Natural killer cell (primary cell): Measurements from ENCODE around the gene PRM3. TPM values are rescaled to one million over a fixed set of nuclear protein-coding genes. Genes with fewer than 3 reads are reported as not detected.

Experiments
- ATAC-seq, 3 donors: fragments of 150-1000 bp in 2 of 3; fragments of 200-7000 bp in 1 of 3; cut with Tn5 transposase; 1 replicate in 1 of 3; 2 replicates in 2 of 3; pipeline ENCODE4 v1.10.0; 2021; ENCODE audit warnings: mild to moderate bottlenecking in 2 of 3, moderate library complexity in 2 of 3
- DNase-seq, 2 donors: peaks; one replicate each; pipeline versions ENCODE4 v3.0.0 to v3.0.0-alpha.2; 2013 to 2021; ENCODE audit warnings: mixed read lengths in 1 of 2
- H3K27ac ChIP-seq: one replicate; pipeline ENCODE4 v1.5.1; 2013; ENCODE audit warnings: mild to moderate bottlenecking, low read length
- H3K27me3 ChIP-seq: one replicate; pipeline ENCODE4 v1.6.1; 2013; ENCODE audit warnings: low read length; ENCODE audit not compliant: control insufficient read depth, insufficient read depth
- H3K36me3 ChIP-seq: one replicate; pipeline ENCODE4 v1.6.1; 2013; ENCODE audit warnings: low read length; ENCODE audit not compliant: control insufficient read depth, insufficient read depth
- H3K4me1 ChIP-seq: one replicate; pipeline ENCODE4 v1.6.1; 2013; ENCODE audit warnings: low read length; ENCODE audit not compliant: control insufficient read depth, insufficient read depth
- H3K4me3 ChIP-seq: one replicate; pipeline ENCODE4 v1.5.1; 2013; ENCODE audit warnings: low read length
- H3K9me3 ChIP-seq: one replicate; pipeline ENCODE4 v1.6.1; 2013; ENCODE audit warnings: low read length; ENCODE audit not compliant: control insufficient read depth, insufficient read depth
- H3K27ac Mint-ChIP-seq, 2 donors: one replicate each; pipeline ENCODE4 v1.8.0; 2022; ENCODE audit warnings: mild to moderate bottlenecking in 2 of 2, mixed read lengths in 2 of 2, moderate library complexity in 1 of 2
- H3K27me3 Mint-ChIP-seq, 2 donors: one replicate each; pipeline ENCODE4 v1.8.0; 2022; ENCODE audit warnings: low read depth in 2 of 2, mixed read lengths in 2 of 2
- H3K36me3 Mint-ChIP-seq: one replicate; pipeline ENCODE4 v1.8.0; 2022; ENCODE audit warnings: mixed read lengths
- H3K4me1 Mint-ChIP-seq, 2 donors: one replicate each; pipeline ENCODE4 v1.8.0; 2022; ENCODE audit warnings: mixed read lengths in 2 of 2
- H3K4me3 Mint-ChIP-seq: one replicate; pipeline ENCODE4 v1.8.0; 2022; ENCODE audit warnings: mild to moderate bottlenecking, moderate library complexity, mixed read lengths
- H3K9me3 Mint-ChIP-seq, 2 donors: one replicate each; pipeline ENCODE4 v1.8.0; 2022; ENCODE audit warnings: mixed read lengths in 2 of 2
- CTCF ChIP-seq: fragments of 200-600 bp; IDR thresholded peaks from one replicate; pipeline ENCODE4 v1.8.0; 2022; ENCODE audit warnings: antibody characterized with exemption
- WGBS: methylation state at CpG from one replicate; pipeline ENCODE4 v1.1.7; 2013; ENCODE audit warnings: missing lambda C conversion rate; ENCODE audit not compliant: insufficient coverage; 5-methylcytosine and 5-hydroxymethylcytosine counted together
- intact Hi-C: fragments of 100-400 bp; cut with micrococcal nuclease; formaldehyde crosslinking; loops from one replicate; pipeline ENCODE4 v1.14.2; 2022
- total RNA-seq, 4 donors: library from RNA; stranded (reverse); fragments of 120-200 nt in 1 of 4; gene quantifications; one replicate each; pipeline versions ENCODE4 v1.2.3 to v1.2.4, GENCODE V29; 2013 to 2022

PRM3 gene
- total RNA-seq, 3 donors from 2014 or later (not counting 1 experiment from before 2014, with no cell fraction given) = not detected

GRCh38 chr16:11225677-11226549, 47.5 kb downstream of the PRM3 start:
- no peaks in the 10 kb centered on the region for H3K27me3 Mint-ChIP-seq
- no peak for TF ChIP-seq CTCF
- intact Hi-C loops = loop anchor here (1.0 to 5.0 kb wide), 3 partner anchors 7 to 126 kb away; no protein-coding TSS in a partner anchor
- no peak for DNase-seq
- H3K27ac Mint-ChIP-seq = peak overlapping the region; percentile 91
- Histone ChIP-seq H3K36me3 (no peaks in the 10 kb centered on the region), H3K4me3 (peak overlapping the region; percentile 19), H3K9me3 (no peaks in the 10 kb centered on the region), H3K4me1 (peaks cover 34% of the 10 kb centered on the region), H3K27me3 (no peaks in the 10 kb centered on the region), H3K27ac (peak overlapping the region; percentile 87)
- H3K4me3 Mint-ChIP-seq = peak overlapping the region; percentile 83
- 52% methylated on average over 15 of the region's 18 CpGs for WGBS
- H3K9me3 Mint-ChIP-seq = no peaks in the 10 kb centered on the region
- ATAC-seq = no peak
- no peaks in the 10 kb centered on the region for H3K36me3 Mint-ChIP-seq
- peaks cover 20 to 33% of the 10 kb centered on the region in 2 donors for H3K4me1 Mint-ChIP-seq

DNA sequence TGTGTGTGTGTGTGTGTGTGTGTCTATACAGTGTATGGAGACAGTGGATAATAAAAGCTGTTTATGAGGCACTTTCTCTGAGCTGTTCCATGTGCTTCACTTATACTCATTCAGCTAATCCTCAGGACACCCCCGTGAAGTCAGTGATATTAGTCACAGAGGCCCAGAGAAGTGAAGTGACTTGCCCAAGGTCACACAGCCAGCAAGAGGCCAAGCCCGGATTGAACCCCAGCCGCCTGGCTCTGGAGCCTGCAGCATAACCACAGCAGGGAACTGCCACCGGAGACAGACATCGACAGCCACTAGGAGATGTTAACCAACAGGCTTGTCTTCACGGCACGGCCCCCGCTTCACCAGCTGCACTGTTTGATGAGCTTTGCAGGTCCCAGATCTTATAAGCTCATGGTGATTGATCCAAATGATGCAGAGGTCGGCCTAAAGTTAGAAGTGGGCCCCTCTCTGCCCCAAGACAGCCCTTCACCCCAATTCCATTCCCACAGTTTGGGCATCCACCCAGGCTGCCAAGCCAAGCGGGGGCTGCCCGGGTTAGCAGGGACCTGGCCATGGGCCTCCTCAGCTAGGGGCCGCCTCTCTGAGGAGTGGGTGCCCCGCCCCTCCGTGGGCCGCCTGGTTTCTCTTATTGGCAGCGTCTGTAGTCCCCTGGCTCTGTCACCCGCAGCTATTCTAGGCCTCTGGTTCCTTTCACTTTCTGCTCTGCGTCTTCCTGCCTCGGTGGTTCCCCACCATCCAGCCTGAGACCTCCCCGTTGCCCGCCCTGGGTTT, 48.3 kb downstream of the PRM3 start:
- ATAC-seq (peak; percentile 83 to 92 (median 89)), DNase-seq (peak; percentile 73 to 91)
- peak overlapping the region; percentile 83 for H3K4me3 Mint-ChIP-seq
- H3K36me3 ChIP-seq = no peaks in the 10 kb centered on the region
- H3K4me3 ChIP-seq = peak overlapping the region; percentile 19
- no peaks in the 10 kb centered on the region for H3K9me3 ChIP-seq
- 4% methylated on average over 21 of the region's 21 CpGs for WGBS
- TF ChIP-seq CTCF = no peak
- H3K4me1 Mint-ChIP-seq = peaks cover 19 to 35% of the 10 kb centered on the region in 2 donors
- peak overlapping the region; percentile 91 for H3K27ac Mint-ChIP-seq
- H3K27me3 ChIP-seq = no peaks in the 10 kb centered on the region
- H3K9me3 Mint-ChIP-seq = no peaks in the 10 kb centered on the region
- H3K4me1 ChIP-seq = peaks cover 34% of the 10 kb centered on the region
- H3K27ac ChIP-seq = peak overlapping the region; percentile 87
- H3K36me3 Mint-ChIP-seq = no peaks in the 10 kb centered on the region
- intact Hi-C loops = loop anchor here (1.0 to 5.0 kb wide), 3 partner anchors 8 to 127 kb away; no protein-coding TSS in a partner anchor
- H3K27me3 Mint-ChIP-seq = no peaks in the 10 kb centered on the region

GRCh38 chr16:11224096-11224893, 49.1 kb downstream of the PRM3 start:
- peak overlapping the region; percentile 91 for H3K27ac Mint-ChIP-seq
- TF ChIP-seq CTCF = no peak

More at GRCh38 chr16:11224096-11224893, 49.1 kb downstream of the PRM3 start:
- no peaks in the 10 kb centered on the region for H3K36me3 ChIP-seq
- WGBS = 12% methylated on average over 24 of the region's 24 CpGs
- H3K4me3 ChIP-seq = no peak overlapping the region
- H3K27me3 ChIP-seq = no peaks in the 10 kb centered on the region
- DNase-seq = peak; percentile 46 to 79
- H3K4me1 ChIP-seq = peaks cover 36% of the 10 kb centered on the region
- H3K4me3 Mint-ChIP-seq = peak overlapping the region; percentile 83
- no peaks in the 10 kb centered on the region for H3K36me3 Mint-ChIP-seq
- H3K4me1 Mint-ChIP-seq = peaks cover 20 to 40% of the 10 kb centered on the region in 2 donors
- intact Hi-C loops = no loop called here
- peak; percentile 41 to 73 (median 48) for ATAC-seq
- no peaks in the 10 kb centered on the region for H3K27me3 Mint-ChIP-seq
- no peaks in the 10 kb centered on the region for H3K9me3 Mint-ChIP-seq
- no peaks in the 10 kb centered on the region for H3K9me3 ChIP-seq
- peak overlapping the region; percentile 87 for H3K27ac ChIP-seq

Other genes with a start within 250 kb of the PRM3 start
- gene SOCS1, start 17.4 kb downstream of the PRM3 start, total RNA-seq = 10 to 100 TPM; 21.7 to 74.7 (median 27.2) TPM
- not detected for gene TNP2, start 4.3 kb downstream of the PRM3 start, total RNA-seq
- not detected for gene PRM2, start 2.9 kb upstream of the PRM3 start, total RNA-seq
- gene PRM1, start 7.7 kb upstream of the PRM3 start, total RNA-seq = not detected
- 1 to 10 TPM in 1 of 3 donors, under 1 TPM in 2; 0.83 to 1.1 (median 0.93) TPM for gene RMI2, start 71.8 kb upstream of the PRM3 start, total RNA-seq